H9 (cell line): Measurements from ENCODE around the gene ADAMTSL5. TPM values are rescaled to one million over a fixed set of nuclear protein-coding genes. Genes with fewer than 3 reads are reported as not detected.
A peak's percentile ranks its signal among the peaks of the same experiment; 100 is the strongest.

Source experiments
- DNase-seq: peaks from one replicate; pipeline ENCODE4 v3.0.0-alpha.2; 2017
- H2AFZ ChIP-seq: one replicate; pipeline ENCODE4 v1.6.1; 2013; ENCODE audit warnings: mild to moderate bottlenecking, low read length, control low read depth, moderate library complexity
- H2AK5ac ChIP-seq: 2 replicates; pipeline ENCODE4 v1.6.1; 2013; ENCODE audit warnings: low read length, control low read depth, mixed read lengths; ENCODE audit not compliant: insufficient read length
- H2BK120ac ChIP-seq: one replicate; pipeline ENCODE4 v1.6.1; 2013; ENCODE audit warnings: low read depth, mild to moderate bottlenecking, low read length, control low read depth, inconsistent platforms; ENCODE audit not compliant: poor library complexity, severe bottlenecking
- H2BK12ac ChIP-seq: 2 replicates; pipeline ENCODE4 v1.6.1; 2013; ENCODE audit warnings: low read length, control low read depth, mixed read lengths, low read depth; ENCODE audit not compliant: insufficient read length
- H2BK15ac ChIP-seq: 2 replicates; pipeline ENCODE4 v1.6.1; 2013; ENCODE audit warnings: low read depth, low read length, control low read depth
- H2BK20ac ChIP-seq: one replicate; pipeline ENCODE4 v1.6.1; 2013; ENCODE audit warnings: low read depth, mild to moderate bottlenecking, low read length, control low read depth, inconsistent platforms; ENCODE audit not compliant: poor library complexity, severe bottlenecking
- H2BK5ac ChIP-seq: 2 replicates; pipeline ENCODE4 v1.6.1; 2013; ENCODE audit warnings: low read length, control low read depth, mixed read lengths; ENCODE audit not compliant: insufficient read length
- H3K14ac ChIP-seq: 2 replicates; pipeline ENCODE4 v1.6.1; 2013; ENCODE audit warnings: low read length, control low read depth; ENCODE audit not compliant: insufficient read depth
- H3K18ac ChIP-seq: 2 replicates; pipeline ENCODE4 v1.6.1; 2013; ENCODE audit warnings: low read depth, mild to moderate bottlenecking, mixed read lengths, low read length, control low read depth; ENCODE audit not compliant: insufficient read length
- H3K23ac ChIP-seq: 2 replicates; pipeline ENCODE4 v1.6.1; 2013; ENCODE audit warnings: low read length, control low read depth, mixed read lengths, low read depth; ENCODE audit not compliant: insufficient read length
- H3K23me2 ChIP-seq: 2 replicates; pipeline ENCODE4 v1.6.1; 2013; ENCODE audit warnings: low read depth, mild to moderate bottlenecking, mixed read lengths, low read length, control low read depth; ENCODE audit not compliant: insufficient read length, poor library complexity, severe bottlenecking
- H3K27ac ChIP-seq: 2 replicates; pipeline ENCODE4 v1.5.1; 2013; ENCODE audit warnings: low read length, control low read depth, mixed read lengths, low read depth; ENCODE audit not compliant: insufficient read length
- H3K27me3 ChIP-seq: 2 replicates; pipeline ENCODE4 v1.6.1; 2013; ENCODE audit warnings: low read length, control low read depth, inconsistent platforms; ENCODE audit not compliant: insufficient read depth
- H3K4ac ChIP-seq: 2 replicates; pipeline ENCODE4 v1.6.1; 2013; ENCODE audit warnings: low read depth, mild to moderate bottlenecking, control low read depth, inconsistent platforms, low read length, moderate library complexity
- H3K4me1 ChIP-seq: 2 replicates; pipeline ENCODE4 v1.6.1; 2013; ENCODE audit warnings: low read length, control low read depth, inconsistent platforms; ENCODE audit not compliant: insufficient read depth
- H3K4me2 ChIP-seq: 2 replicates; pipeline ENCODE4 v1.6.1; 2013; ENCODE audit warnings: low read length, control low read depth, mixed read lengths; ENCODE audit not compliant: insufficient read length, insufficient read depth
- H3K56ac ChIP-seq: 2 replicates; pipeline ENCODE4 v1.6.1; 2013; ENCODE audit warnings: low read depth, mild to moderate bottlenecking, mixed read lengths, low read length, control low read depth; ENCODE audit not compliant: insufficient read length
- H3K79me1 ChIP-seq: 2 replicates; pipeline ENCODE4 v1.6.1; 2013; ENCODE audit warnings: low read depth, mild to moderate bottlenecking, moderate library complexity, low read length, control low read depth, inconsistent platforms; ENCODE audit not compliant: insufficient read depth, poor library complexity, severe bottlenecking
- H3K79me2 ChIP-seq: 2 replicates; pipeline ENCODE4 v1.6.1; 2013; ENCODE audit warnings: low read length, control low read depth, inconsistent platforms; ENCODE audit not compliant: insufficient read depth
- H3K9ac ChIP-seq: 2 replicates; pipeline ENCODE4 v1.6.1; 2013; ENCODE audit warnings: low read length, control low read depth, mixed read lengths; ENCODE audit not compliant: insufficient read length; ENCODE audit errors: extremely low read depth
- H3K9me3 ChIP-seq: one replicate; pipeline ENCODE4 v1.6.1; 2013; ENCODE audit warnings: low read depth, low read length, inconsistent platforms; ENCODE audit not compliant: control insufficient read depth
- H3T11ph ChIP-seq: one replicate; pipeline ENCODE4 v1.6.1; 2013; ENCODE audit warnings: mild to moderate bottlenecking, low read length, control low read depth, inconsistent platforms
- H4K20me1 ChIP-seq: one replicate; pipeline ENCODE4 v1.6.1; 2013; ENCODE audit not compliant: control insufficient read depth, insufficient read length, insufficient read depth
- H4K5ac ChIP-seq: 2 replicates; pipeline ENCODE4 v1.6.1; 2013; ENCODE audit warnings: low read depth, mild to moderate bottlenecking, mixed read lengths, low read length, control low read depth; ENCODE audit not compliant: insufficient read length
- H4K8ac ChIP-seq: replicated peaks from 2 replicates; pipeline ENCODE4 v1.6.1; 2013; ENCODE audit warnings: low read length, control low read depth, mixed read lengths, low read depth; ENCODE audit not compliant: insufficient read length
- H4K91ac ChIP-seq: 2 replicates; pipeline ENCODE4 v1.6.1; 2013; ENCODE audit warnings: low read depth, mild to moderate bottlenecking, moderate library complexity, mixed read lengths, low read length, control low read depth; ENCODE audit not compliant: insufficient read length
- H3K27ac Mint-ChIP-seq, 3 experiments: 2 replicates in 2 of 3; 3 replicates in 1 of 3; pipeline ENCODE4 v1.8.0; 2020 to 2021; ENCODE audit warnings: mixed read lengths in 3 of 3, mild to moderate bottlenecking in 1 of 3, moderate library complexity in 1 of 3
- H3K27me3 Mint-ChIP-seq: 2 replicates; pipeline ENCODE4 v1.8.0; 2021; ENCODE audit warnings: low read depth, mild to moderate bottlenecking, moderate library complexity, mixed read lengths
- H3K36me3 Mint-ChIP-seq, 3 experiments: 2 replicates in 2 of 3; 3 replicates in 1 of 3; pipeline ENCODE4 v1.8.0; 2020 to 2021; ENCODE audit warnings: low read depth in 3 of 3, mixed read lengths in 3 of 3; ENCODE audit not compliant: insufficient read depth in 1 of 3
- H3K4me1 Mint-ChIP-seq, 2 experiments: 2 replicates each; pipeline ENCODE4 v1.8.0; 2020; ENCODE audit warnings: mixed read lengths in 2 of 2
- H3K4me3 Mint-ChIP-seq, 2 experiments: 2 replicates in 1 of 2; 3 replicates in 1 of 2; pipeline ENCODE4 v1.8.0; 2020 to 2021; ENCODE audit warnings: mild to moderate bottlenecking in 2 of 2, mixed read lengths in 2 of 2, moderate library complexity in 1 of 2
- H3K9me3 Mint-ChIP-seq, 2 experiments: 2 replicates in 1 of 2; 3 replicates in 1 of 2; pipeline ENCODE4 v1.8.0; 2020; ENCODE audit warnings: mild to moderate bottlenecking in 2 of 2, mixed read lengths in 2 of 2, moderate library complexity in 1 of 2
- CTCF ChIP-seq: fragments of 200-600 bp; sonication (generic); conservative IDR thresholded peaks from 3 replicates; pipeline ENCODE4 v1.8.0; 2021; ENCODE audit warnings: antibody characterized with exemption, mild to moderate bottlenecking
- WGBS: extraction: QIAGEN DNeasy Blood & Tissue Kit; methylation state at CpG from one replicate; pipeline ENCODE4 v1.1.7; 2013; ENCODE audit warnings: missing lambda C conversion rate, low lambda C conversion rate, mixed read lengths; ENCODE audit not compliant: insufficient read length; ENCODE audit errors: extremely low coverage; 5-methylcytosine and 5-hydroxymethylcytosine counted together
- total RNA-seq: library from RNA; stranded (reverse); gene quantifications from 2 replicates; pipeline ENCODE4 v1.2.1, GENCODE V29; 2021

The ADAMTSL5 gene
- total RNA-seq, 1 experiment from 2014 or later, result 1.5 TPM

GRCh38 chr19:1561236-1561842 lies 48.5 kb upstream of the ADAMTSL5 start:
- H3K27ac ChIP-seq, result no peak overlapping the region
- H2BK15ac ChIP-seq, result no peak overlapping the region
- no peak overlapping the region for H3K56ac ChIP-seq
- no peaks in the 10 kb centered on the region for H3K27me3 ChIP-seq
- Mint-ChIP-seq H3K27me3 (no peaks in the 10 kb centered on the region), H3K9me3 (no peaks in the 10 kb centered on the region), H3K36me3 (peaks cover 8 to 51% (median 43%) of the 10 kb centered on the region in 3 experiments; a peak in 6 of 7 replicates), H3K4me3 (no peak overlapping the region), H3K27ac (peak overlapping the region; percentile 49 to 84 (median 52); a peak in 1 of 7 replicates), H3K4me1 (peaks cover 0 to 11% of the 10 kb centered on the region in 2 experiments; a peak in 2 of 4 replicates)
- H2BK120ac ChIP-seq, result no peak overlapping the region
- H2AK5ac ChIP-seq, result no peak overlapping the region
- H2BK5ac ChIP-seq, result no peak overlapping the region
- H4K5ac ChIP-seq, result no peak overlapping the region
- H3K9me3 ChIP-seq, result no peaks in the 10 kb centered on the region
- H2BK12ac ChIP-seq, result no peak overlapping the region
- H2AFZ ChIP-seq, result no peak overlapping the region
- H3K9ac ChIP-seq, result no peak overlapping the region
- H4K20me1 ChIP-seq, result no peaks in the 10 kb centered on the region
- no peak overlapping the region for H3K4me2 ChIP-seq
- no peaks in the 10 kb centered on the region for H3K4me1 ChIP-seq
- no peak for DNase-seq
- H3K23ac ChIP-seq, result no peak overlapping the region
- no peak for TF ChIP-seq CTCF
- H2BK20ac ChIP-seq, result no peak overlapping the region
- H3K4ac ChIP-seq, result no peak overlapping the region
- no CpG with 5 or more reads among the region's 17 CpGs for WGBS
- no peaks in the 10 kb centered on the region for H3K23me2 ChIP-seq
- no peak overlapping the region for H4K8ac ChIP-seq
- H3K18ac ChIP-seq, result no peak overlapping the region
- H3K79me2 ChIP-seq, result peaks cover 41% of the 10 kb centered on the region; the same call in 1 of the 2 replicates
- H4K91ac ChIP-seq, result no peak overlapping the region
- H3K79me1 ChIP-seq, result peaks cover 8% of the 10 kb centered on the region
- no peak overlapping the region; the same call in 1 of the 2 replicates for H3K14ac ChIP-seq
- H3T11ph ChIP-seq, result no peak overlapping the region
